H1 (cell line): ENCODE results near the gene DDI2. TPM values are rescaled to one million over a fixed set of nuclear protein-coding genes. Genes with fewer than 3 reads are reported as not detected.

Source experiments
- CTCF ChIA-PET: fragments of 300-600 bp; sonication (Branson Sonifier 250); formaldehyde crosslinking; loops from one replicate; lab custom pipeline; 2021; ENCODE audit not compliant: partially characterized antibody; lab: Charles Lee
- POLR2A ChIA-PET: fragments of 300-600 bp; sonication (Branson Sonifier 250); formaldehyde crosslinking; loops from one replicate; lab custom pipeline; 2021; ENCODE audit warnings: inconsistent platforms; ENCODE audit not compliant: partially characterized antibody; lab: Charles Lee
- DNase-seq, 2 experiments: peaks; one replicate each; pipeline versions ENCODE4 v3.0.0 to v3.0.0-alpha.2; 2010 to 2022; ENCODE audit warnings: low spot score in 2 of 2, low read depth in 1 of 2, mixed read lengths in 1 of 2
- FAIRE-seq: peaks from 2 replicates; lab custom pipeline; 2011; peaks lifted over from hg19 to GRCh38; lab: Jason Lieb, UNC
- H2AFZ ChIP-seq: 2 replicates; pipeline ENCODE4 v1.8.1; 2012; ENCODE audit warnings: low read length, inconsistent platforms
- H2AK5ac ChIP-seq: 2 replicates; pipeline ENCODE4 v1.6.1; 2013; ENCODE audit warnings: low read depth, low read length
- H2BK120ac ChIP-seq: replicated peaks from 2 replicates; pipeline ENCODE3; 2013; ENCODE audit warnings: low read depth, low read length, inconsistent platforms
- H2BK12ac ChIP-seq: 2 replicates; pipeline ENCODE4 v1.6.1; 2013; ENCODE audit warnings: low read depth, low read length
- H2BK15ac ChIP-seq: 2 replicates; pipeline ENCODE4 v1.6.1; 2013; ENCODE audit warnings: low read length
- H2BK20ac ChIP-seq: 2 replicates; pipeline ENCODE4 v1.6.1; 2013; ENCODE audit warnings: low read length
- H2BK5ac ChIP-seq: 2 replicates; pipeline ENCODE4 v1.6.1; 2013; ENCODE audit warnings: low read depth, low read length
- H3K14ac ChIP-seq: 2 replicates; pipeline ENCODE4 v1.6.1; 2013; ENCODE audit warnings: inconsistent platforms; ENCODE audit not compliant: insufficient read length
- H3K18ac ChIP-seq: 2 replicates; pipeline ENCODE4 v1.6.1; 2013; ENCODE audit warnings: low read length; ENCODE audit errors: extremely low read depth
- H3K23ac ChIP-seq: 2 replicates; pipeline ENCODE4 v1.6.1; 2013; ENCODE audit warnings: inconsistent platforms; ENCODE audit not compliant: insufficient read length
- H3K23me2 ChIP-seq: 2 replicates; pipeline ENCODE4 v1.6.1; 2013; ENCODE audit warnings: low read depth, low read length
- H3K27ac ChIP-seq: 2 replicates; pipeline ENCODE4 v1.6.1; 2011; ENCODE audit warnings: low read depth, low read length, inconsistent platforms
- H3K27me3 ChIP-seq, 4 experiments: replicated peaks in 1 of 4; 1 replicate in 1 of 4; 2 replicates in 3 of 4; pipeline versions ENCODE4 v1.6.1 to v1.8.1; 2011 to 2013; ENCODE audit warnings: low read length in 3 of 4, mild to moderate bottlenecking in 3 of 4, inconsistent platforms in 2 of 4, mixed read lengths in 2 of 4, moderate library complexity in 1 of 4; ENCODE audit not compliant: control insufficient read depth in 3 of 4, insufficient read depth in 3 of 4; ENCODE audit errors: extremely low read depth in 1 of 4
- H3K36me3 ChIP-seq, 4 experiments: 2 replicates each; pipeline versions ENCODE4 v1.6.1 to v1.8.1; 2011 to 2013; ENCODE audit warnings: mild to moderate bottlenecking in 4 of 4, low read length in 3 of 4, moderate library complexity in 2 of 4, control low read depth in 1 of 4, inconsistent platforms in 1 of 4; ENCODE audit not compliant: insufficient read depth in 4 of 4, control insufficient read depth in 2 of 4
- H3K4ac ChIP-seq: replicated peaks from 2 replicates; pipeline ENCODE3; 2013; ENCODE audit warnings: low read length, low read depth, mixed read lengths, inconsistent platforms; ENCODE audit not compliant: insufficient read length
- H3K4me1 ChIP-seq, 4 experiments: replicated peaks in 1 of 4; 1 replicate in 1 of 4; 2 replicates in 3 of 4; pipeline versions ENCODE4 v1.6.1 to v1.8.1; 2011 to 2013; ENCODE audit warnings: low read length in 3 of 4, inconsistent platforms in 2 of 4, mixed read lengths in 1 of 4; ENCODE audit not compliant: insufficient read depth in 4 of 4, control insufficient read depth in 3 of 4
- H3K4me2 ChIP-seq, 2 experiments: 2 replicates each; pipeline versions ENCODE4 v1.6.1 to v1.8.1; 2011 to 2013; ENCODE audit warnings: low read depth in 2 of 2, low read length in 2 of 2, control low read depth in 1 of 2, inconsistent platforms in 1 of 2, mild to moderate bottlenecking in 1 of 2; ENCODE audit not compliant: insufficient read depth in 1 of 2
- H3K4me3 ChIP-seq, 4 experiments: fragments of 200-600, 300-600 bp in 1 of 4; sonication (generic), shearing (Covaris generic), sonication (Bioruptor Twin) in 1 of 4; 2 replicates each; pipeline versions ENCODE4 v1.5.1 to v1.8.1; 2011 to 2016; ENCODE audit warnings: low read length in 4 of 4, low read depth in 3 of 4, control low read depth in 2 of 4, inconsistent platforms in 2 of 4, mild to moderate bottlenecking in 2 of 4, mixed read lengths in 1 of 4, moderate library complexity in 1 of 4; ENCODE audit not compliant: insufficient read depth in 2 of 4; ENCODE audit errors: extremely low read depth in 1 of 4
- H3K56ac ChIP-seq: replicated peaks from 2 replicates; pipeline ENCODE3; 2013; ENCODE audit warnings: low read depth, mild to moderate bottlenecking, mixed read lengths, low read length, inconsistent platforms; ENCODE audit not compliant: insufficient read length
- H3K79me1 ChIP-seq: 2 replicates; pipeline ENCODE4 v1.6.1; 2013; ENCODE audit warnings: low read depth, low read length, control low read depth
- H3K79me2 ChIP-seq, 2 experiments: 2 replicates each; pipeline versions ENCODE4 v1.6.1 to v1.8.1; 2012 to 2013; ENCODE audit warnings: low read length in 2 of 2, mild to moderate bottlenecking in 2 of 2, inconsistent platforms in 1 of 2; ENCODE audit not compliant: insufficient read depth in 2 of 2, control insufficient read depth in 1 of 2
- H3K9ac ChIP-seq, 4 experiments: replicated peaks in 1 of 4; 1 replicate in 1 of 4; 2 replicates in 3 of 4; pipeline versions ENCODE4 v1.6.1 to v1.8.1; 2011 to 2013; ENCODE audit warnings: low read depth in 3 of 4, low read length in 3 of 4, control low read depth in 2 of 4, mild to moderate bottlenecking in 2 of 4, moderate library complexity in 2 of 4, inconsistent platforms in 1 of 4; ENCODE audit errors: extremely low read depth in 1 of 4
- H3K9me3 ChIP-seq, 2 experiments: 2 replicates each; pipeline versions ENCODE4 v1.6.1 to v1.8.1; 2012 to 2013; ENCODE audit warnings: mild to moderate bottlenecking in 2 of 2, moderate library complexity in 2 of 2, control low read depth in 1 of 2, inconsistent platforms in 1 of 2, low read depth in 1 of 2, low read length in 1 of 2, mixed read lengths in 1 of 2; ENCODE audit not compliant: insufficient read depth in 2 of 2
- H4K20me1 ChIP-seq, 2 experiments: replicated peaks in 1 of 2; 2 replicates each; pipeline versions ENCODE3 to v1.8.1; 2011 to 2013; ENCODE audit warnings: inconsistent platforms in 2 of 2, low read length in 2 of 2, mild to moderate bottlenecking in 1 of 2; ENCODE audit not compliant: insufficient read depth in 2 of 2, control insufficient read depth in 1 of 2
- H4K5ac ChIP-seq: 2 replicates; pipeline ENCODE4 v1.6.1; 2013; ENCODE audit warnings: low read length, low read depth, mixed read lengths, inconsistent platforms; ENCODE audit not compliant: insufficient read length
- H4K8ac ChIP-seq: 2 replicates; pipeline ENCODE4 v1.8.0; 2013; ENCODE audit warnings: mild to moderate bottlenecking, moderate library complexity, low read length, inconsistent platforms; ENCODE audit not compliant: insufficient read depth; ENCODE audit errors: extremely low read depth
- H4K91ac ChIP-seq: replicated peaks from 2 replicates; pipeline ENCODE3; 2013; ENCODE audit warnings: low read length, mixed read lengths, inconsistent platforms; ENCODE audit not compliant: insufficient read length
- BACH1 ChIP-seq: IDR thresholded peaks from 2 replicates; pipeline ENCODE4 v1.6.1; 2012; ENCODE audit warnings: low read length, improper control_type of control experiment
- BRCA1 ChIP-seq: IDR thresholded peaks from 2 replicates; pipeline ENCODE4 v1.6.1; 2012; ENCODE audit warnings: low read depth, low read length, improper control_type of control experiment
- E2F6 ChIP-seq: IDR thresholded peaks from 2 replicates; pipeline ENCODE4 v1.6.1; 2012; ENCODE audit warnings: inconsistent platforms
- EZH2 ChIP-seq: fragments of 200-600 bp; sonication (generic); IDR thresholded peaks from 2 replicates; pipeline ENCODE4 v1.7.1; 2012; ENCODE audit warnings: low read depth, mild to moderate bottlenecking, moderate library complexity, low read length, inconsistent platforms; ENCODE audit not compliant: severe bottlenecking
- HDAC6 ChIP-seq: IDR thresholded peaks from one replicate; pipeline ENCODE4 v1.7.1; 2012; ENCODE audit warnings: low read depth, mild to moderate bottlenecking, inconsistent platforms, low read length, moderate library complexity
- JUN ChIP-seq: IDR thresholded peaks from 2 replicates; pipeline ENCODE4 v1.6.1; 2011; ENCODE audit warnings: low read depth, mild to moderate bottlenecking, improper control_type of control experiment, low read length
- JUND ChIP-seq: IDR thresholded peaks from 2 replicates; pipeline ENCODE4 v1.6.1; 2011; ENCODE audit warnings: mild to moderate bottlenecking, improper control_type of control experiment, low read length
- KDM5A ChIP-seq: fragments of 200-600 bp; IDR thresholded peaks from 2 replicates; pipeline ENCODE4 v1.7.1; 2012; ENCODE audit warnings: mild to moderate bottlenecking, low read length, inconsistent platforms, mixed read lengths
- SAP30 ChIP-seq: fragments of 300-600 bp; sonication (generic); IDR thresholded peaks from 2 replicates; pipeline ENCODE4 v1.7.1; 2012; ENCODE audit warnings: low read length, moderate library complexity, mild to moderate bottlenecking, inconsistent platforms; ENCODE audit not compliant: insufficient read depth, insufficient replicate concordance
- SIN3A ChIP-seq, 2 experiments: IDR thresholded peaks in 1 of 2; conservative IDR thresholded peaks in 1 of 2; 2 replicates each; pipeline ENCODE4 v1.6.1; 2011 to 2012; ENCODE audit warnings: low read length in 2 of 2, improper control_type of control experiment in 1 of 2, low read depth in 1 of 2, mild to moderate bottlenecking in 1 of 2
- SIRT6 ChIP-seq: IDR thresholded peaks from one replicate; pipeline ENCODE4 v1.7.1; 2012; ENCODE audit warnings: low read length, inconsistent platforms
- SRF ChIP-seq: IDR thresholded peaks from 2 replicates; pipeline ENCODE4 v1.6.1; 2011; ENCODE audit warnings: mild to moderate bottlenecking, low read depth, low read length, moderate library complexity
- USF2 ChIP-seq: IDR thresholded peaks from 2 replicates; pipeline ENCODE4 v1.6.1; 2011; ENCODE audit warnings: low read length, improper control_type of control experiment
- YY1 ChIP-seq: IDR thresholded peaks from 2 replicates; pipeline ENCODE4 v1.6.1; 2011; ENCODE audit warnings: low read depth, mild to moderate bottlenecking, low read length
- polyA plus RNA-seq, 7 experiments: library from polyadenylated mRNA; depleted of rRNA in 3 of 7; stranded (reverse) in 5 of 7; unstranded in 2 of 7; fragments of >200 nt in 5 of 7; fragments of 200-250 nt in 2 of 7; gene quantifications; 1 replicate in 5 of 7; 2 replicates in 1 of 7; 4 replicates in 1 of 7; pipeline versions ENCODE4 v1.2.1 to v1.2.3, GENCODE V29; 2011 to 2013; ENCODE audit warnings: missing spikeins in 2 of 7, mixed read lengths in 2 of 7
- total RNA-seq: library from RNA; stranded (reverse); fragmentation: NEBNext Ultra II Directional; extraction: Animal tissue kit (Norgen Biotek cat#: 25700); gene quantifications from 2 replicates; pipeline ENCODE4 v1.2.1, GENCODE V29; 2021

Gene DDI2
- total and polyA plus RNA-seq, 2 of the 8 experiments (the other 6 are each of a cell fraction or from before 2014, with no cell fraction given): 7.7 to 38.3 TPM

GRCh38 chr1:15639262-15639661 lies 22.0 kb downstream of the DDI2 start:
- FAIRE-seq (no peak), DNase-seq (no peak)
- Histone ChIP-seq H2AK5ac (no peak overlapping the region), H3K4ac (no peak overlapping the region), H3K9ac (no peak overlapping the region), H3K23ac (no peak overlapping the region), H4K20me1 (peaks cover 3 to 8% of the 10 kb centered on the region in 2 experiments), H3K27ac (no peak overlapping the region), H2BK15ac (no peak overlapping the region), H3K56ac (no peak overlapping the region), H3K4me1 (no peaks in the 10 kb centered on the region), H2BK5ac (no peak overlapping the region), H3K23me2 (no peaks in the 10 kb centered on the region; the same call in 1 of the 2 replicates), H2BK12ac (no peak overlapping the region), H3K14ac (no peak overlapping the region), H3K79me1 (no peaks in the 10 kb centered on the region; the same call in 1 of the 2 replicates), H2AFZ (no peak overlapping the region), H2BK20ac (no peak overlapping the region), H3K4me2 (no peak overlapping the region), H3K79me2 (no peaks in the 10 kb centered on the region), H3K4me3 (no peak overlapping the region), H3K9me3 (no peaks in the 10 kb centered on the region), H2BK120ac (no peak overlapping the region), H4K91ac (no peak overlapping the region), H3K18ac (no peak overlapping the region), H4K8ac (no peak overlapping the region), H4K5ac (no peak overlapping the region), H3K36me3 (peaks cover 25 to 79% (median 49%) of the 10 kb centered on the region in 4 experiments; a peak in 7 of 8 replicates), H3K27me3 (no peaks in the 10 kb centered on the region)
- ChIA-PET CTCF (interaction anchor here (1.4 kb wide), 1 partner anchor 12 kb away, joined by 3 read pairs; no protein-coding TSS in a partner anchor), POLR2A (interaction anchor here (0.6 kb wide), 1 partner anchor 11 kb away, joined by 3 read pairs; no protein-coding TSS in a partner anchor)
- TF ChIP-seq BACH1 (no peak), HDAC6 (no peak), SRF (no peak), SAP30 (no peak), JUN (no peak), USF2 (no peak), EZH2 (no peak), JUND (no peak), YY1 (no peak), SIRT6 (no peak), E2F6 (no peak), KDM5A (no peak), BRCA1 (no peak), SIN3A (conservative IDR thresholded peaks at IDR 0.05 in 1 of 2, IDR thresholded peaks at IDR 0.05 in 1 of 2; ENCODE audit: low read depth in 1 of 2, low read length in 2 of 2) (no peak)
